ENCODE results near the gene TBC1D2. TPM values are rescaled to one million over a fixed set of nuclear protein-coding genes. Genes with fewer than 3 reads are reported as not detected.

TBC1D2 gene
- total and polyA plus RNA-seq, 10 of the 15 experiments (the other 5 are each of a cell fraction or from before 2014, with no cell fraction given): 0.04 to 1.6 (median 1.1) TPM

DNA sequence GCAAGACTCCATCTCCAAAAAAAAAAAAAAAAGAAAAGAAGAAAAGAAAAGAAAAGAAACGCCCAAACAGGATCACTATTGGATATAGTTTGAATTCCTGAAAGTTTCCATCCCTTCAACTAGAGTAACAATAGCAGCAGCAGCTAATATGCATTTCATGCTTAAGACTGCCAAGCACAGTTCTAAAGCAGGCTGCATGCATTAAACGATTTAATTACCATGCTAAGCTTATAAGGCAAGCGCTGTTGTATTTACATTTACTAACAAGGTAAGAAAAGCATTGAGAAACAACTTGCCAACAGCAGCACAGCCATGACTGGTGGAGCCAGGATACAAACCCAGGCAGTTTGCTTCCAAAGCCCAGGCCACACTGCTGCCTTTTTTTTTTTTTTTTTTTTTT, 13.0 kb downstream of the TBC1D2 start:
- intact Hi-C loops (cut with micrococcal nuclease; ENCODE audit: unreplicated experiment) (no loop called here), in situ Hi-C loops (cut with MboI) (no loop called here)
- no peaks in the 10 kb centered on the region for H3K27me3 ChIP-seq (replicated peaks in 1 of 2; ENCODE audit: control insufficient read depth in 2 of 2, insufficient read depth in 2 of 2, low read length in 1 of 2)
- ChIA-PET SMC1A (ENCODE audit: uncharacterized antibody, unreplicated experiment) (no interaction called here), RAD21 (ENCODE audit: unreplicated experiment) (no interaction called here), POLR2A (no interaction called here), CTCF (interaction anchor here (0.9 to 1.0 kb wide), 2 partner anchors 10 to 168 kb away, joined by 3 read pairs; no protein-coding TSS in a partner anchor)
- no peaks in the 10 kb centered on the region for H4K20me1 ChIP-seq (ENCODE audit: control insufficient read depth, insufficient read depth)
- WGBS (ENCODE audit: insufficient coverage, insufficient replicate concordance, low lambda C conversion rate, missing lambda C conversion rate): 63% methylated on average over 3 of the region's 3 CpGs
- H2AFZ ChIP-seq (ENCODE audit: control insufficient read depth, low read depth, low read length): no peak overlapping the region
- DNase-seq (ENCODE audit: low read depth, low spot score) (no peak), FAIRE-seq (no peak), ATAC-seq (no peak)
- H3K4me2 ChIP-seq (ENCODE audit: control insufficient read depth, insufficient read depth): no peak overlapping the region
- no peaks in the 10 kb centered on the region for H3K4me1 ChIP-seq (ENCODE audit: control insufficient read depth, insufficient read depth, low read length)
- no peak overlapping the region for H3K27ac ChIP-seq (ENCODE audit: control insufficient read depth, insufficient read depth)
- TF ChIP-seq, protein P1, sequence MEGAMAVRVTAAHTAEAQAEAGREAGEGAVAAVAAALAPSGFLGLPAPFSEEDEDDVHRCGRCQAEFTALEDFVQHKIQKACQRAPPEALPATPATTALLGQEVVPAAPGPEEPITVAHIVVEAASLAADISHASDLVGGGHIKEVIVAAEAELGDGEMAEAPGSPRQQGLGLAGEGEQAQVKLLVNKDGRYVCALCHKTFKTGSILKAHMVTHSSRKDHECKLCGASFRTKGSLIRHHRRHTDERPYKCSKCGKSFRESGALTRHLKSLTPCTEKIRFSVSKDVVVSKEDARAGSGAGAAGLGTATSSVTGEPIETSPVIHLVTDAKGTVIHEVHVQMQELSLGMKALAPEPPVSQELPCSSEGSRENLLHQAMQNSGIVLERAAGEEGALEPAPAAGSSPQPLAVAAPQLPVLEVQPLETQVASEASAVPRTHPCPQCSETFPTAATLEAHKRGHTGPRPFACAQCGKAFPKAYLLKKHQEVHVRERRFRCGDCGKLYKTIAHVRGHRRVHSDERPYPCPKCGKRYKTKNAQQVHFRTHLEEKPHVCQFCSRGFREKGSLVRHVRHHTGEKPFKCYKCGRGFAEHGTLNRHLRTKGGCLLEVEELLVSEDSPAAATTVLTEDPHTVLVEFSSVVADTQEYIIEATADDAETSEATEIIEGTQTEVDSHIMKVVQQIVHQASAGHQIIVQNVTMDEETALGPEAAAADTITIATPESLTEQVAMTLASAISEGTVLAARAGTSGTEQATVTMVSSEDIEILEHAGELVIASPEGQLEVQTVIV (IDR thresholded peaks at IDR 0.05; ENCODE audit: borderline replicate concordance, partially characterized antibody): no peak
- TF ChIP-seq RELA (IDR thresholded peaks at IDR 0.05; ENCODE audit: borderline replicate concordance, partially characterized antibody) (no peak), TCF12 (IDR thresholded peaks at IDR 0.05; ENCODE audit: low read depth, low read length) (no peak), PML (IDR thresholded peaks at IDR 0.05; ENCODE audit: low read length) (no peak), LARP7 (IDR thresholded peaks at IDR 0.05) (no peak), MTA3 (IDR thresholded peaks at IDR 0.05; ENCODE audit: borderline replicate concordance, low read length) (no peak), YBX1 (IDR thresholded peaks at IDR 0.05) (no peak)
- TF ChIP-seq, protein P2, sequence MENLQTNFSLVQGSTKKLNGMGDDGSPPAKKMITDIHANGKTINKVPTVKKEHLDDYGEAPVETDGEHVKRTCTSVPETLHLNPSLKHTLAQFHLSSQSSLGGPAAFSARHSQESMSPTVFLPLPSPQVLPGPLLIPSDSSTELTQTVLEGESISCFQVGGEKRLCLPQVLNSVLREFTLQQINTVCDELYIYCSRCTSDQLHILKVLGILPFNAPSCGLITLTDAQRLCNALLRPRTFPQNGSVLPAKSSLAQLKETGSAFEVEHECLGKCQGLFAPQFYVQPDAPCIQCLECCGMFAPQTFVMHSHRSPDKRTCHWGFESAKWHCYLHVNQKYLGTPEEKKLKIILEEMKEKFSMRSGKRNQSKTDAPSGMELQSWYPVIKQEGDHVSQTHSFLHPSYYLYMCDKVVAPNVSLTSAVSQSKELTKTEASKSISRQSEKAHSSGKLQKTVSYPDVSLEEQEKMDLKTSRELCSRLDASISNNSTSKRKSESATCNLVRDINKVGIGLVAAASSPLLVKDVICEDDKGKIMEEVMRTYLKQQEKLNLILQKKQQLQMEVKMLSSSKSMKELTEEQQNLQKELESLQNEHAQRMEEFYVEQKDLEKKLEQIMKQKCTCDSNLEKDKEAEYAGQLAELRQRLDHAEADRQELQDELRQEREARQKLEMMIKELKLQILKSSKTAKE (IDR thresholded peaks at IDR 0.05; ENCODE audit: low read depth, poor library complexity, severe bottlenecking): no peak
- H3K9me3 ChIP-seq (replicated peaks; ENCODE audit: control insufficient read depth, insufficient read depth, low read length): no peaks in the 10 kb centered on the region
- H3K36me3 ChIP-seq (ENCODE audit: control insufficient read depth in 2 of 2, insufficient read depth in 2 of 2, low read length in 1 of 2): no peaks in the 10 kb centered on the region
- H3K79me2 ChIP-seq (ENCODE audit: control insufficient read depth, insufficient read depth, low read length): no peaks in the 10 kb centered on the region
- H3K9ac ChIP-seq (ENCODE audit: control insufficient read depth, insufficient read depth, low read length): no peak overlapping the region
- no peak overlapping the region for H3K4me3 ChIP-seq
- no TSS peak for BruUV-seq (replicated peaks)
